HepG2 (cell line): ENCODE results near the gene PA2G4. TPM values are rescaled to one million over a fixed set of nuclear protein-coding genes. Genes with fewer than 3 reads are reported as not detected.

Source experiments
- CSRNP2 ChIP-seq: sonication (generic); formaldehyde crosslinking; conservative IDR thresholded peaks from 2 replicates; pipeline ENCODE4 v1.8.0; 2022; ENCODE audit warnings: low read depth, missing genetic modification reagents
- DNMT1 ChIP-seq: sonication (generic); formaldehyde crosslinking; IDR thresholded peaks from 2 replicates; pipeline ENCODE4 v1.5.1; 2020; ENCODE audit warnings: mild to moderate bottlenecking, missing genetic modification reagents
- FOXM1 ChIP-seq: sonication (generic); formaldehyde crosslinking; IDR thresholded peaks from 2 replicates; pipeline ENCODE4 v1.5.0; 2020; ENCODE audit warnings: missing genetic modification reagents
- HIC2 ChIP-seq: sonication (generic); formaldehyde crosslinking; IDR thresholded peaks from 2 replicates; pipeline ENCODE4 v1.9.0; 2022; ENCODE audit warnings: low read depth, missing genetic modification reagents
- KLF15 ChIP-seq: sonication (generic); formaldehyde crosslinking; IDR thresholded peaks from 2 replicates; pipeline ENCODE4 v1.8.1; 2023; ENCODE audit warnings: borderline replicate concordance, mild to moderate bottlenecking, inconsistent platforms, missing genetic modification reagents, mixed read lengths
- KLF6 ChIP-seq: IDR thresholded peaks from 2 replicates; pipeline ENCODE4 v1.8.0; 2016; ENCODE audit warnings: missing biosample characterization, missing genetic modification reagents
- MIER3 ChIP-seq: IDR thresholded peaks from 2 replicates; pipeline ENCODE4 v1.6.1; 2016; ENCODE audit warnings: missing compliant biosample characterization, borderline replicate concordance
- MTA1 ChIP-seq: sonication (generic); formaldehyde crosslinking; IDR thresholded peaks from 2 replicates; pipeline ENCODE4 v1.4.0; 2020; ENCODE audit warnings: missing genetic modification reagents, mild to moderate bottlenecking, borderline replicate concordance
- MXD1 ChIP-seq: sonication (generic); formaldehyde crosslinking; IDR thresholded peaks from 2 replicates; pipeline ENCODE4 v1.4.0; 2020; ENCODE audit warnings: mild to moderate bottlenecking, missing genetic modification reagents
- SP1 ChIP-seq, 2 experiments: fragments of 450-650 bp in 1 of 2; sonication (generic) in 1 of 2; formaldehyde crosslinking in 1 of 2; IDR thresholded peaks; 2 replicates each; pipeline versions ENCODE4 v1.4.0 to v1.6.1; 2016 to 2020; ENCODE audit warnings: missing genetic modification reagents in 1 of 2
- STAT6 ChIP-seq: sonication (generic); formaldehyde crosslinking; IDR thresholded peaks from 2 replicates; pipeline ENCODE4 v1.4.0; 2020; ENCODE audit warnings: missing genetic modification reagents, mild to moderate bottlenecking, borderline replicate concordance
- TOE1 ChIP-seq: sonication (generic); formaldehyde crosslinking; IDR thresholded peaks from 2 replicates; pipeline ENCODE4 v1.4.0; 2020; ENCODE audit warnings: mild to moderate bottlenecking, missing genetic modification reagents
- ZBTB46 ChIP-seq: sonication (generic); formaldehyde crosslinking; IDR thresholded peaks from 2 replicates; pipeline ENCODE4 v1.4.0; 2020; ENCODE audit warnings: mild to moderate bottlenecking, missing genetic modification reagents, borderline replicate concordance
- ZNF121 ChIP-seq: sonication (generic); formaldehyde crosslinking; IDR thresholded peaks from 2 replicates; pipeline ENCODE4 v1.5.0; 2020; ENCODE audit warnings: mild to moderate bottlenecking, missing genetic modification reagents
- ZNF17 ChIP-seq: sonication (generic); formaldehyde crosslinking; IDR thresholded peaks from 2 replicates; pipeline ENCODE4 v1.5.0; 2020; ENCODE audit warnings: mild to moderate bottlenecking, missing genetic modification reagents
- ZNF292 ChIP-seq: sonication (generic); formaldehyde crosslinking; IDR thresholded peaks from 2 replicates; pipeline ENCODE4 v1.8.1; 2022; ENCODE audit warnings: mild to moderate bottlenecking, low read depth, missing genetic modification reagents, borderline replicate concordance
- ZNF33A ChIP-seq: sonication (generic); formaldehyde crosslinking; IDR thresholded peaks from 2 replicates; pipeline ENCODE4 v1.5.1; 2020; ENCODE audit warnings: missing genetic modification reagents, mild to moderate bottlenecking, moderate library complexity, borderline replicate concordance
- ZSCAN20 ChIP-seq: sonication (generic); formaldehyde crosslinking; IDR thresholded peaks from 2 replicates; pipeline ENCODE4 v1.4.0; 2020; ENCODE audit warnings: missing genetic modification reagents, mild to moderate bottlenecking, borderline replicate concordance
- ZSCAN25 ChIP-seq: sonication (generic); formaldehyde crosslinking; IDR thresholded peaks from 2 replicates; pipeline ENCODE4 v1.8.0; 2022; ENCODE audit warnings: mild to moderate bottlenecking, missing genetic modification reagents
- polyA plus RNA-seq, 8 experiments: library from polyadenylated mRNA; depleted of rRNA in 3 of 8; stranded (reverse) in 7 of 8; unstranded in 1 of 8; fragments of >200 nt; fragmentation: Illumina TruSeq in 4 of 8; extraction: Trizol in 4 of 8; gene quantifications; 2 replicates each; pipeline versions ENCODE4 v1.2.1 to v1.2.3, GENCODE V29; 2011 to 2016; ENCODE audit warnings: low read depth in 4 of 8, missing spikeins in 1 of 8, mixed read lengths in 1 of 8; ENCODE audit not compliant: insufficient read depth in 1 of 8
- total RNA-seq, 5 experiments: library from RNA; depleted of rRNA; stranded (reverse); fragments of >200 nt; fragmentation: Illumina TruSeq; extraction: Trizol; gene quantifications; 2 replicates each; pipeline ENCODE4 v1.2.3, GENCODE V29; 2016; ENCODE audit warnings: low read depth in 1 of 5

Gene PA2G4
- total and polyA plus RNA-seq, 2 of the 13 experiments (the other 11 are each of a cell fraction or from before 2014, with no cell fraction given): 147 to 240 TPM

GRCh38 chr12:56081393-56082347, 22.7 kb upstream of the PA2G4 start (continued):
- TF ChIP-seq ZBTB46: peak; percentile 93; the same call in 1 of the 2 replicates
- peak; percentile 85 for TF ChIP-seq STAT6 (CRISPR knock-in tag)
- TF ChIP-seq DNMT1 (CRISPR knock-in tag): 0 out of 2 replicates have a peak, but pooled peaks have one; percentile 33
- TF ChIP-seq HIC2 (CRISPR knock-in tag): peak; percentile 95
- peak; percentile 95 for TF ChIP-seq MTA1 (CRISPR knock-in tag)
- no peak for TF ChIP-seq CSRNP2 (CRISPR knock-in tag)
- TF ChIP-seq KLF15 (CRISPR knock-in tag): no peak
- TF ChIP-seq ZNF33A (CRISPR knock-in tag): no peak
- TF ChIP-seq ZNF121 (CRISPR knock-in tag): peak; percentile 62; the same call in 1 of the 2 replicates
- peak; percentile 99 for TF ChIP-seq MIER3 (CRISPR knock-in tag)
- TF ChIP-seq MXD1: no peak
- no peak for TF ChIP-seq FOXM1 (CRISPR knock-in tag)
- 0 out of 2 replicates have a peak, but pooled peaks have one; percentile 25 for TF ChIP-seq TOE1 (CRISPR knock-in tag)
- no peak for TF ChIP-seq SP1 (IDR thresholded peaks at IDR 0.05)
- TF ChIP-seq SP1 (CRISPR knock-in tag; IDR thresholded peaks at IDR 0.05): peak; percentile 64
- peak; percentile 93 for TF ChIP-seq KLF6 (CRISPR knock-in tag)
- peak; percentile 94 for TF ChIP-seq ZSCAN25 (CRISPR knock-in tag)
- TF ChIP-seq ZNF17 (CRISPR knock-in tag): no peak
- TF ChIP-seq ZNF292 (CRISPR knock-in tag): peak; percentile 67; the same call in 1 of the 2 replicates
- TF ChIP-seq ZSCAN20 (CRISPR knock-in tag): no peak
